Femur (tissue), 1 donor: Measurements from ENCODE around the gene FAM153A.
"Not testable (repeated sequence)": the region's sequence is repeated elsewhere in the genome, so short reads cannot be mapped to it uniquely, and the experiment has no call there.

Experiments
- DNase-seq: peaks from one replicate; pipeline ENCODE4 v3.0.0-alpha.2; 2017

Gene FAM153A

GRCh38 chr5:177723831-177724485 lies 58.7 kb downstream of the FAM153A start:
- not testable (repeated sequence) for DNase-seq

- not testable (repeated sequence) for DNase-seq
Measured at GRCh38 chr5:177722829-177723228, 59.9 kb downstream of the FAM153A start.

- DNase-seq, result not testable (repeated sequence)
Measured at GRCh38 chr5:177719989-177720388, 62.7 kb downstream of the FAM153A start.

- DNase-seq, result not testable (repeated sequence)
Measured at GRCh38 chr5:177715423-177715822, 67.3 kb downstream of the FAM153A start.

DNA sequence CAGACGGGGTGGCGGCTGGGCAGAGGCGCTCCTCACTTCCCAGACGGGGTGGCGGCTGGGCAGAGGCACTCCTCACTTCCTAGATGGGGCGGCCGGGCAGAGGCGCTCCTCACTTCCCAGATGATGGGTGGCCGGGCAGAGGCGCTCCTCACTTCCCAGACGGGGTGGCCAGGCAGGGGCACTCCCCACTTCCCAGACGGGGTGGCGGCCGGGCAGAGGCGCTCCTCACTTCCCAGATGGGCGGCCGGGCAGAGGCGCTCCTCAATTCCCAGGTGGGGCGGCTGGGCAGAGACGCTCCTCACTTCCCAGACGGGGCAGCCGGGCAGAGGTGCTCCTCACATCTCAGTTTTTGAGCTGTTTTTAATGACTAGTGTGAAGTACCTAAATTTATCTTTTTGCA lies 86.6 kb downstream of the FAM153A start:
- not testable (repeated sequence) for DNase-seq

DNA sequence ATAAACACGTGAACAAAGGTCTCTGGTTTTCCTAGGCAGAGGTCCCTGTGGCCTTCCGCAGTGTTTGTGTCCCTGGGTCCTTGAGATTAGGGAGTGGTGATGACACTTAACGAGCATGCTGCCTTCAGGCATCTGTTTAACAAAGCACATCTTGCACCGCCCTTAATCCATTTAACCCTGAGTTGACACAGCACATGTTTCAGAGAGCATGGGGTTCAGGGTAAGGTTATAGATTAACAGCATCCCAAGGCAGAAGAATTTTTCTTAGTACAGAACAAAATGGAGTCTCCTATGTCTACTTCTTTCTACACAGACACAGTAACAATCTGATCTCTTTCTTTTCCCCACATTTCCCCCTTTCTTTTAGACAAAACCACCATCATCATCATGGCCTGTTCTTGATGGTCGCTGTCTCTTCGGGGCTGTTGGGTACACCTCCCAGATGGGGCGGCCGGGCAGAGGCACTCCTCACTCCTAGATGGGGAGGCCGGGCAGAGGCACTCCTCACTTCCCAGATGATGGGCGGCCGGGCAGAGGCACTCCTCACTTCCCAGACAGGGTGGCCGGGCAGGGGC lies 87.3 kb downstream of the FAM153A start:
- not testable (repeated sequence) for DNase-seq

- DNase-seq, result not testable (repeated sequence)
Measured at GRCh38 chr5:177694518-177694835, 88.2 kb downstream of the FAM153A start.

DNA sequence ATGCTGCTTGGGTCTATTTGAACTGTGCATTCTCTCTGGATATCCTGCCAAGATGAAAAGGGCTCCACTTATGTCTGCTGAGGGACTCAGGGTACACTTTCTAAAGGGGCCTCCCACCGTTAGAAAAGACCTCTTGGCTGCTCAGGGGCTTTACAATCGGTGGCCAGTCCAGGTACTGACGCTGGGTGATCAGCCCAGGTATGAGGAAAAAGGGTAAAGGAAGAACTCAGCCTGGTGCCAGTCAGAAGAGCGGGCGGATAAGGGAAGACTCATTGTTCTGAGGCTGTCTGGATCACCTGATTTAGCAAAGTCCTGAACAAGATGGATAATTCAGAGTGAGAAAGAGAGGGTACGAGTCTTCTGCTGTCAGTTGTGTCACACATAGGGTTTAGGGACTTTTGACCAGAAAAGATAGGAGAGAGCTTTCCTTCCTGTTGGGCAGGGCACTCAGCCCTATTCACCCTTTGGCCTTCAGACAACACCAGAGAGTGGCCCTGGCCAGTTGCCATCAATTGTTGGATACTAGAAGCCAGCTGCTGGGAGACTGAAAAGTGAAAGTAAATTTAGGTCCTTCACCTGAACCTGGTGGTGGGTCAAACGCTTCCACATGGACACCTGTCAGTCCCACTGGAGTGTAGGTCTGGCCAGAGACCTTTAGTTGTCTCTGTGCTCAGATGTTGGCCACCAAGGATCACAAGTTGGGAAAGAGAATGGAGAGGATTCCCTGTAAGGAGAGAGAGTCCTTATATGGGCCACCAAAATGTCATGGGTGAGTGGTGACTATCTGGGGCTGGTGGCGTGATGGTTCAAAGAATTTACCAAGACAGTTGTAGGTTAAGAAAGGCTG lies 88.8 kb downstream of the FAM153A start:
- DNase-seq, result not testable (repeated sequence)

DNA sequence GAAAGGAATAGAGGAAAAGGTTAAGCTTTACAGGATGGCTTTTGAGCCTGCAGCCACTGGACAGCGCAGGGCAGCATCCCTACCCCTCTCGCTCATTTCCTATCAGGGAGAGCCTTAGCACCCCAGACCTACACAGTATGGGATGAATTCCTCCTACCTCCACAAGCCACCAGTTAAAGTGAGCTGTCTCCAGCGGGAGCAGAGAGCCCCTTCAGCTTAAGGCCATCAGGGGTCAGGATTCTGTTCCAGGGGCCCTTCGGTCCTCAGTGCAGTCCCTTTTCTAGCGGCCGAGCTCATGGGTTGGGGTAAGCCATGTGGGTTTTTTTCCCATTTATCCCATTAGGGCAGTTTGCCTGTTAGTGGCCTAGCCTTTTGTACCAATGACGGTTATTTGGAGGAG lies 89.7 kb downstream of the FAM153A start:
- DNase-seq, result not testable (repeated sequence)

- not testable (repeated sequence) for DNase-seq
Measured at GRCh38 chr5:177692507-177692906, 90.2 kb downstream of the FAM153A start.

DNA sequence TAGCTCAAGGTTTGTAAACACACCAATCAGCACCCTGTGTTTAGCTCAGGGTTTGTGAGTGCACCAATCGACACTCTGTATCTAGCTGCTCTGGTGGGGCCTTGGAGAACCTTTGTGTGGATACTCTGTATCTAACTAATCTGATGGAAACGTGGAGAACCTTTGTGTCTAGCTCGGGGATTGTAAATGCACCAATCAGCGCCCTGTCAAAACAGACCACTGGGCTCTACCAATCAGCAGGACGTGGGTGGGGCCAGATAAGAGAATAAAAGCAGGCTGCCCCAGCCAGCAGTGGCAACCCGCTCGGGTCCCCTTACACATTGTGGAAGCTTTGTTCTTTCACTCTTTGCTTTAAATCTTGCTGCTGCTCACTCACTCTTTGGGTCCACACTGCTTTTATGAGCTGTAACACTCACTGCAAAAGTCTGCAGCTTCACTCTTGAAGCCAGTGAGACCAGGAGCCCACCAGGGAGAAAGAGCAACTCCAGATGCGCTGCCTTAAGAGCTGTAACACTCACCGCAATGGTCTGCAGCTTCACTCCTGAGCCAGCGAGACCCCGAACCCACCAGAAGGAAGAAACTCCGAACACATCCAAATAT lies 93.6 kb downstream of the FAM153A start:
- not testable (repeated sequence) for DNase-seq

DNA sequence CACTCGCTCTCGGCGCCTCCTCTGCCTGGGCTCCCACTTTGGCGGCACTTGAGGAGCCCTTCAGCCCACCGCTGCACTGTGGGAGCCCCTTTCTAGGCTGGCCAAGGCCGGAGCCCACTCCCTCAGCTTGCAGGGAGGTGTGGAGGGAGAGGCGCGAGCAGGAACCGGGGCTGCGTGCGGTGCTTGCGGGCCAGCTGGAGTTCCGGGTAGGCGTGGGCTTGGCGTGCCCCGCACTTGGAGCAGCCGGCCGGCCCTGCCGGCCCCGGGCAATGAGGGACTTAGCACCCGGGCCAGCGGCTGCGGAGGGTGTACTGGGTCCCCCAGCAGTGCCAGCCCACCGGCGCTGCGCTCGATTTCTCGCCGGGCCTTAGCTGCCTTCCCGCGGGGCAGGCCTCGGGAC lies 94.6 kb downstream of the FAM153A start:
- not testable (repeated sequence) for DNase-seq

DNA sequence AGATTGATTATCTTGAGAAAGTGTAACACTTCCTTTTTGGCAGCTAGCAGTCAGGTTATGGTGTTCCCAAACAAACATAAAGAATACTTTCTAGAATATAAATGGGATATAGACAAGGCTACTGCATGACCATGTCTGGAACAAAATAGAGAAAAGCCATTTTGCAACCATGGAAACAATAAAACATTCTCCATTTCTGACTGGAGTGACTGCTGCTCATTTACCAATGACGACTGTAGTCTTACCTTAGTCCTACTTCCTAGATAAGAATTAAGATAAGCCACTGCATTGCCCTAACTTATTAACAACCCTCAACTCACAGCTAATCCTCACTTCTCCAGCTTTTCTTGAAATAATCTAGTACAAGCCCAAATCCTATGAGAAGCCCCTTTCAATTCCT lies 100.8 kb downstream of the FAM153A start:
- DNase-seq, result not testable (repeated sequence)
